ENCODE data around the gene BMP7.
"Not testable (repeated sequence)": the region's sequence is repeated elsewhere in the genome, so short reads cannot be mapped to it uniquely, and the experiment has no call there.

BMP7 gene

GRCh38 chr20:57166568-57167291 lies 99.7 kb downstream of the BMP7 start:
- DNase-seq (ENCODE audit: low read depth): no peak

GRCh38 chr20:57165427-57166004 lies 100.9 kb downstream of the BMP7 start:
- no peak for DNase-seq (ENCODE audit: low read depth)

- no peak for DNase-seq (ENCODE audit: low read depth)
These were observed 101.6 kb downstream of the BMP7 start for GRCh38 chr20:57164872-57165271.

GRCh38 chr20:57163041-57163440 lies 103.4 kb downstream of the BMP7 start:
- DNase-seq (ENCODE audit: low read depth): no peak

- no peak for DNase-seq (ENCODE audit: low read depth)
These were observed 104.1 kb downstream of the BMP7 start for GRCh38 chr20:57162362-57162652.

- DNase-seq (ENCODE audit: low read depth): no peak
These were observed 104.7 kb downstream of the BMP7 start for GRCh38 chr20:57161478-57162361.

GRCh38 chr20:57160985-57161384 lies 105.5 kb downstream of the BMP7 start:
- DNase-seq (ENCODE audit: low read depth): no peak

GRCh38 chr20:57159945-57160610 lies 106.4 kb downstream of the BMP7 start:
- no peak for DNase-seq (ENCODE audit: low read depth)

GRCh38 chr20:57159193-57159851 lies 107.1 kb downstream of the BMP7 start:
- no peak for DNase-seq (ENCODE audit: low read depth)

GRCh38 chr20:57158474-57158873 lies 108.0 kb downstream of the BMP7 start:
- no peak for DNase-seq (ENCODE audit: low read depth)

GRCh38 chr20:57157787-57158186 lies 108.7 kb downstream of the BMP7 start:
- DNase-seq (ENCODE audit: low read depth): not testable (repeated sequence)

- no peak for DNase-seq (ENCODE audit: low read depth)
These were observed 109.2 kb downstream of the BMP7 start for GRCh38 chr20:57157106-57157691.

GRCh38 chr20:57156011-57156729 lies 110.3 kb downstream of the BMP7 start:
- no peak for DNase-seq (ENCODE audit: low read depth)

GRCh38 chr20:57155415-57155814 lies 111.0 kb downstream of the BMP7 start:
- DNase-seq (ENCODE audit: low read depth): no peak

- no peak for DNase-seq (ENCODE audit: low read depth)
These were observed 113.1 kb downstream of the BMP7 start for GRCh38 chr20:57153238-57153905.

GRCh38 chr20:57152557-57152956 lies 113.9 kb downstream of the BMP7 start:
- DNase-seq (ENCODE audit: low read depth): no peak

- DNase-seq (ENCODE audit: low read depth): no peak
These were observed 115.9 kb downstream of the BMP7 start for GRCh38 chr20:57150559-57150958.

GRCh38 chr20:57148263-57148662 lies 118.2 kb downstream of the BMP7 start:
- no peak for DNase-seq (ENCODE audit: low read depth)

- no peak for DNase-seq (ENCODE audit: low read depth)
These were observed 119.3 kb downstream of the BMP7 start for GRCh38 chr20:57147185-57147584.

- no peak for DNase-seq (ENCODE audit: low read depth)
These were observed 120.3 kb downstream of the BMP7 start for GRCh38 chr20:57146155-57146554.
